SH-SY5Y (cell line): ENCODE data around the gene SRGAP3.

Source experiments
- GATA2 ChIP-seq: IDR thresholded peaks from 2 replicates; pipeline ENCODE4 v1.6.1; 2011; ENCODE audit warnings: mild to moderate bottlenecking, low read depth, low read length
- GATA3 ChIP-seq: IDR thresholded peaks from 2 replicates; pipeline ENCODE4 v1.6.1; 2011; ENCODE audit warnings: low read depth, mild to moderate bottlenecking, low read length, moderate library complexity

DNA sequence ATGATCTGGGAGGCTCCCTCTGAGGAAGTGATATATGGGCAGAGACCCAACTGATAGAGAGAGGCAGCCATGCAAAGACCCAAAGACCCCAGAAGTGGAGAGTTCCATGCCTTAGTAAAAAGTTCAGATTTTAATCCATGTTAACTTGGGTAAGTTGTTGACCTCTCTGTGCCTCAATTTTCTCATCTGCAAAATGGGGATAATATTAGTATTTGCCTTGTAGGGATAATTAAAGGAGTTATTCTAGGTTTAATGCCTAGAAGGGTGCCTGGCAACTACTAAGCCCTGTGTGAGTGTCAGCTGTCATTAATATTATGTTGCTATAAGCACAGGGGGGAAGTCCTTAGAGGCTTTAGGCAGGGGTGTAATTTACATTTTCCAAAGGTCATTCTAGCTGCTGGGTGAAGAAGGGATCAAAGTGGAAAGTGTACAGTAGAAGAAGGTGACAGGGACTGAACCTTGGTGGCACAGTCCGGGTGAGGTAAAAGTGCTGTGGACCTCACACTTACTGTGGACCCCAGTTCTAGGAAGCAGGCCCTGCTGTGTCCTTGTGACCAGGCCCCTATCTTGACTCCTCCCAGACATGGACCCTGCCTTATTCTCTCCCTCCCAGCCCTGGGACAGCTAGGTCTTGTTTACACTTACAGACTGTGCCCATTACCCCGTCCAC, 283.2 kb downstream of the SRGAP3 start:
- TF ChIP-seq GATA3 (no peak), GATA2 (no peak)
